Stomach (tissue), 4 donors: Measurements from ENCODE around the gene GALNT18.

Experiments
- EP300 ChIP-seq: sonication (generic); formaldehyde crosslinking; IDR thresholded peaks from one replicate; pipeline ENCODE4 v1.6.1; 2017; ENCODE audit warnings: antibody characterized with exemption
- POLR2A ChIP-seq, 4 donors: fragments of 450-650 bp; IDR thresholded peaks; one replicate each; pipeline ENCODE4 v1.6.1; 2016; ENCODE audit warnings: antibody characterized with exemption in 4 of 4, control low read depth in 2 of 4, mild to moderate bottlenecking in 1 of 4, moderate library complexity in 1 of 4
- POLR2AphosphoS5 ChIP-seq, 3 donors: sonication (generic); formaldehyde crosslinking; IDR thresholded peaks; one replicate each; pipeline ENCODE4 v1.6.1; 2016; ENCODE audit warnings: antibody characterized with exemption in 3 of 3
- TF ChIP-seq, protein P1 (sequence below), 7 experiments: fragments of 450-650 bp in 4 of 7; fragments of 200-600 bp in 3 of 7; sonication (generic) in 3 of 7; IDR thresholded peaks; one replicate each; pipeline ENCODE4 v1.5.1; 2016 to 2019; ENCODE audit warnings: antibody characterized with exemption in 7 of 7, control low read depth in 2 of 7, mild to moderate bottlenecking in 1 of 7

DNA sequence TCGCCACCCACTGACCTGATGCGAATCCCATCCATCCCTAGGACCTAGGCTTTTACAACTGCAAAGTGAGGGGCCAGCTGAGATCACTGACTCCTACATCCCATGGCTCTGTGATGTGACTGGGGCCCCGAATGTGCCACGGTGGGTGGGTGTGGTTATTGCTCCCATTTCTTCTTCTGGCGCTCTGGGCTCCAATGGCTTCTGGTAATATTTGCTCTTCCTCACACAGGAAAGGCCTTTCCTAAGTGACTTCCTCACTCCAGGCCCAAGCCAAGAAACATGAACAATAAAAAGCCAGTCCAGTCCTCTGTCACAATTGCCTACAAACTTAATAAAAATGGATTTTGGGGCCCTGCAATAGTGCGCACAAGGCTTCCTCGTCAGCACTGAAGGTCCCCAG lies 78.1 kb downstream of the GALNT18 start:
- TF ChIP-seq POLR2AphosphoS5 (IDR thresholded peaks at IDR 0.05) (no peak), EP300 (no peak), POLR2A (IDR thresholded peaks at IDR 0.05) (no peak)
- TF ChIP-seq, protein P1, sequence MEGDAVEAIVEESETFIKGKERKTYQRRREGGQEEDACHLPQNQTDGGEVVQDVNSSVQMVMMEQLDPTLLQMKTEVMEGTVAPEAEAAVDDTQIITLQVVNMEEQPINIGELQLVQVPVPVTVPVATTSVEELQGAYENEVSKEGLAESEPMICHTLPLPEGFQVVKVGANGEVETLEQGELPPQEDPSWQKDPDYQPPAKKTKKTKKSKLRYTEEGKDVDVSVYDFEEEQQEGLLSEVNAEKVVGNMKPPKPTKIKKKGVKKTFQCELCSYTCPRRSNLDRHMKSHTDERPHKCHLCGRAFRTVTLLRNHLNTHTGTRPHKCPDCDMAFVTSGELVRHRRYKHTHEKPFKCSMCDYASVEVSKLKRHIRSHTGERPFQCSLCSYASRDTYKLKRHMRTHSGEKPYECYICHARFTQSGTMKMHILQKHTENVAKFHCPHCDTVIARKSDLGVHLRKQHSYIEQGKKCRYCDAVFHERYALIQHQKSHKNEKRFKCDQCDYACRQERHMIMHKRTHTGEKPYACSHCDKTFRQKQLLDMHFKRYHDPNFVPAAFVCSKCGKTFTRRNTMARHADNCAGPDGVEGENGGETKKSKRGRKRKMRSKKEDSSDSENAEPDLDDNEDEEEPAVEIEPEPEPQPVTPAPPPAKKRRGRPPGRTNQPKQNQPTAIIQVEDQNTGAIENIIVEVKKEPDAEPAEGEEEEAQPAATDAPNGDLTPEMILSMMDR (IDR thresholded peaks at IDR 0.05): no peak
